Measurements from ENCODE around the gene SPTLC1. TPM values are rescaled to one million over a fixed set of nuclear protein-coding genes. Genes with fewer than 3 reads are reported as not detected.

The SPTLC1 gene
- total RNA-seq, 1 experiment from 2014 or later: 72.7 TPM

GRCh38 chr9:92042260-92042659 lies 73.0 kb downstream of the SPTLC1 start:
- TF ChIP-seq, protein P1, sequence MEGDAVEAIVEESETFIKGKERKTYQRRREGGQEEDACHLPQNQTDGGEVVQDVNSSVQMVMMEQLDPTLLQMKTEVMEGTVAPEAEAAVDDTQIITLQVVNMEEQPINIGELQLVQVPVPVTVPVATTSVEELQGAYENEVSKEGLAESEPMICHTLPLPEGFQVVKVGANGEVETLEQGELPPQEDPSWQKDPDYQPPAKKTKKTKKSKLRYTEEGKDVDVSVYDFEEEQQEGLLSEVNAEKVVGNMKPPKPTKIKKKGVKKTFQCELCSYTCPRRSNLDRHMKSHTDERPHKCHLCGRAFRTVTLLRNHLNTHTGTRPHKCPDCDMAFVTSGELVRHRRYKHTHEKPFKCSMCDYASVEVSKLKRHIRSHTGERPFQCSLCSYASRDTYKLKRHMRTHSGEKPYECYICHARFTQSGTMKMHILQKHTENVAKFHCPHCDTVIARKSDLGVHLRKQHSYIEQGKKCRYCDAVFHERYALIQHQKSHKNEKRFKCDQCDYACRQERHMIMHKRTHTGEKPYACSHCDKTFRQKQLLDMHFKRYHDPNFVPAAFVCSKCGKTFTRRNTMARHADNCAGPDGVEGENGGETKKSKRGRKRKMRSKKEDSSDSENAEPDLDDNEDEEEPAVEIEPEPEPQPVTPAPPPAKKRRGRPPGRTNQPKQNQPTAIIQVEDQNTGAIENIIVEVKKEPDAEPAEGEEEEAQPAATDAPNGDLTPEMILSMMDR (IDR thresholded peaks at IDR 0.05; ENCODE audit: unreplicated experiment): no peak
- Mint-ChIP-seq H3K36me3 (ENCODE audit: insufficient read depth, unreplicated experiment) (peaks cover 29% of the 10 kb centered on the region), H3K9me3 (ENCODE audit: low read depth, unreplicated experiment) (peaks cover 13% of the 10 kb centered on the region), H3K4me1 (ENCODE audit: low read depth, unreplicated experiment) (no peaks in the 10 kb centered on the region), H3K27me3 (ENCODE audit: unreplicated experiment) (no peaks in the 10 kb centered on the region), H3K4me3 (ENCODE audit: low read depth, unreplicated experiment) (no peak overlapping the region), H3K27ac (ENCODE audit: unreplicated experiment) (no peak overlapping the region)
- CTCF ChIA-PET: no interaction called here
- DNase-seq: no peak
- intact Hi-C loops (cut with micrococcal nuclease; ENCODE audit: unreplicated experiment): no loop called here
- BruUV-seq (replicated peaks): no TSS peak

DNA sequence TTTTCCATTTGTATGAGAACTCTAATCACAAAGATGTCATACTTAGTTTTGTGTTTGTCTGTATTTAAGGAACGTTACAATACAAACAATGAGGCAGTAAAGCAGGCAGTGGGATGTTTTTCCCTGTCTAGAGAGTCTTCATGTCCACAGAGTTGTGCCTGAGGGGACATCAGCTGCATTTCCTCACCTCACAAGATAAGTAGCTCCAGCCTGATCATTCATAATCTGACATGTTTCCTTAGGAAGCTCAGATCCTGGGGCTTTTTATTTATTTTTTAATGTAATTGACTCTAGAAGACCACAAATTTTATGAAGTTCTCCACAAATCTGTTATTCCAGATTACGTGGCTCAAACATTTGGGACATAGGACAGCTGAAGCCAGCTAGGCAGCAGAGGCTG lies 78.5 kb downstream of the SPTLC1 start:
- no peak overlapping the region for H3K4me3 Mint-ChIP-seq (ENCODE audit: low read depth, unreplicated experiment)
- H3K27me3 Mint-ChIP-seq (ENCODE audit: unreplicated experiment): no peaks in the 10 kb centered on the region
- TF ChIP-seq, protein P1 (IDR thresholded peaks at IDR 0.05; ENCODE audit: unreplicated experiment): no peak
- no peak for DNase-seq
- intact Hi-C loops (cut with micrococcal nuclease; ENCODE audit: unreplicated experiment): no loop called here
- no peak overlapping the region for H3K27ac Mint-ChIP-seq (ENCODE audit: unreplicated experiment)
- H3K9me3 Mint-ChIP-seq (ENCODE audit: low read depth, unreplicated experiment): no peaks in the 10 kb centered on the region
- CTCF ChIA-PET: no interaction called here
- no peaks in the 10 kb centered on the region for H3K4me1 Mint-ChIP-seq (ENCODE audit: low read depth, unreplicated experiment)
- no TSS peak for BruUV-seq (replicated peaks)
- peaks cover 16% of the 10 kb centered on the region for H3K36me3 Mint-ChIP-seq (ENCODE audit: insufficient read depth, unreplicated experiment)

DNA sequence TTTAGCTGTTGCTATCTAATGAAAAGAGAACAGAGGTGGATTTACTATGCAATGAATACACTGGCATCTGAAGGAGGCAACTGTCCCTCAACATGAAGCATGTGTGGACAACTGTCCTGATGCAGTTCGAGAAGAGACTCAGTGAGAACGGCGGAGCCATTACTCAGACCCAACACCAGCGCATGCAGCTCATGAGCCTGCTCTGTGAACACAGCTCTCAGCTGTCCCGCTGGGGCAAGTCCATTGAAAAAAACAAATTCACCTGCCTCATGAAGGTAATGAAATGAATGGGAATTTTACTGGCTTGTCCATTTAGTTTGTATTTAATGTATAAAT lies 78.8 kb downstream of the SPTLC1 start:
- TF ChIP-seq, protein P1 (IDR thresholded peaks at IDR 0.05; ENCODE audit: unreplicated experiment): no peak
- intact Hi-C loops (cut with micrococcal nuclease; ENCODE audit: unreplicated experiment): no loop called here
- no peak overlapping the region for H3K4me3 Mint-ChIP-seq (ENCODE audit: low read depth, unreplicated experiment)
- no peak overlapping the region for H3K27ac Mint-ChIP-seq (ENCODE audit: unreplicated experiment)
- H3K27me3 Mint-ChIP-seq (ENCODE audit: unreplicated experiment): no peaks in the 10 kb centered on the region
- no TSS peak for BruUV-seq (replicated peaks)
- no peaks in the 10 kb centered on the region for H3K9me3 Mint-ChIP-seq (ENCODE audit: low read depth, unreplicated experiment)
- DNase-seq: no peak
- H3K4me1 Mint-ChIP-seq (ENCODE audit: low read depth, unreplicated experiment): no peaks in the 10 kb centered on the region
- H3K36me3 Mint-ChIP-seq (ENCODE audit: insufficient read depth, unreplicated experiment): peaks cover 16% of the 10 kb centered on the region
- CTCF ChIA-PET: no interaction called here

GRCh38 chr9:92035687-92036410 lies 79.4 kb downstream of the SPTLC1 start:
- H3K4me1 Mint-ChIP-seq (ENCODE audit: low read depth, unreplicated experiment): no peaks in the 10 kb centered on the region
- TF ChIP-seq, protein P1 (IDR thresholded peaks at IDR 0.05; ENCODE audit: unreplicated experiment): no peak
- intact Hi-C loops (cut with micrococcal nuclease; ENCODE audit: unreplicated experiment): no loop called here
- no peaks in the 10 kb centered on the region for H3K27me3 Mint-ChIP-seq (ENCODE audit: unreplicated experiment)
- CTCF ChIA-PET: no interaction called here
- H3K9me3 Mint-ChIP-seq (ENCODE audit: low read depth, unreplicated experiment): no peaks in the 10 kb centered on the region
- BruUV-seq (replicated peaks): no TSS peak
- H3K36me3 Mint-ChIP-seq (ENCODE audit: insufficient read depth, unreplicated experiment): peaks cover 16% of the 10 kb centered on the region
- no peak overlapping the region for H3K4me3 Mint-ChIP-seq (ENCODE audit: low read depth, unreplicated experiment)
- no peak overlapping the region for H3K27ac Mint-ChIP-seq (ENCODE audit: unreplicated experiment)
- DNase-seq: no peak

Data from Calu3 (cell line).